T-helper 1 cell treated with Interleukin-12 subunit alpha and Interleukin-12 subunit beta and Interleukin-4 antibody, amounts not matched to agents 30 ng/mL and 1 ng/mL, for 36 hours (primary cell): ENCODE data around the gene CCDC61. TPM values are rescaled to one million over a fixed set of nuclear protein-coding genes. Genes with fewer than 3 reads are reported as not detected.

ENCODE experiments used
- intact Hi-C: fragments of 100-400 bp; cut with micrococcal nuclease; formaldehyde crosslinking; loops from one replicate; pipeline ENCODE4 v1.15.1; 2024
- total RNA-seq: library from RNA; stranded (reverse); gene quantifications from 2 replicates; pipeline ENCODE4 v1.2.3, GENCODE V29; 2022

CCDC61 gene
- total RNA-seq, 1 donor from 2014 or later: 24.2 TPM

DNA sequence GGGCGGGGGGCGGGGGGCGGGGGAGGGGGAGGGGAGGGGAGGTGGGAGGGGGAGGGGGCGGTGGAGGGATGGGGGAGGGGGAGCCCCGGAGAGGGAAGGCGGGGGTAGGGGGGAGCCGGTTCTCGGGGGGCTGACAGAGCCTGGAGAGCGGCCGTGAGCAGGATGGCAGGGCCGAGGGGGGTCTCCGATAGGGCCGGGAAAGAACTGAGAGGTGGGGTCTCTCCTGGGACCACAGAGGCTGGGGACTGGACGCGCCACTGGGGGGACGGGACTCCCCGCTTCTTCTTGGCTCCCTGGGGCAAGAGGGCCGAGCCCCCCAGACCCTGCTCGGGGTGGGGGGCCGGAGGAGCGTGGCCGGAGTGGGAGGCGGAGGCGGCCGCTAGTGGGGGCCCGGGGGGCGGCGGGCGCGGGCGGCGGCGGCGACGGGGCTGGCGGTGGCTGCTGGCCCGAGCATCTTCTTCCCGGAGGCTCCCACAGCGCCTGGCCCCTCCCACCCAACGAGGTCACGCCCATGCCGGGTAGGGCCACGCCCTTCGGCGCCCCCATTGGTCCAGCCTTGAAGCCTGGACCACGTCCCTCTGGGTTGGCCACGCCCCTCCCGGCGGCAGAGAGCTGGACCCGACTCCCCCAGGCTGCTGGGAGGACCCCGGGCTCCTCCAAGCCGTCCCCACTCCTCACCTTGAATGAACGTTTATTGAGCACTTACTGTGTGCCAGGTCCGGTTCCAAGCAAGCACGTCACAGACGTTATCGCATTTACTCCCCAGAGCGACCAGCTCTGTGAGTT is 21.5 kb upstream of the CCDC61 start, which contains the start of gene NOVA2:
NOVA2 (minus strand) TSS at position 313 of the 786 bp plus-strand sequence. CDS start 514 bp downstream, outside the sequence.
- intact Hi-C loops: no loop called here

DNA sequence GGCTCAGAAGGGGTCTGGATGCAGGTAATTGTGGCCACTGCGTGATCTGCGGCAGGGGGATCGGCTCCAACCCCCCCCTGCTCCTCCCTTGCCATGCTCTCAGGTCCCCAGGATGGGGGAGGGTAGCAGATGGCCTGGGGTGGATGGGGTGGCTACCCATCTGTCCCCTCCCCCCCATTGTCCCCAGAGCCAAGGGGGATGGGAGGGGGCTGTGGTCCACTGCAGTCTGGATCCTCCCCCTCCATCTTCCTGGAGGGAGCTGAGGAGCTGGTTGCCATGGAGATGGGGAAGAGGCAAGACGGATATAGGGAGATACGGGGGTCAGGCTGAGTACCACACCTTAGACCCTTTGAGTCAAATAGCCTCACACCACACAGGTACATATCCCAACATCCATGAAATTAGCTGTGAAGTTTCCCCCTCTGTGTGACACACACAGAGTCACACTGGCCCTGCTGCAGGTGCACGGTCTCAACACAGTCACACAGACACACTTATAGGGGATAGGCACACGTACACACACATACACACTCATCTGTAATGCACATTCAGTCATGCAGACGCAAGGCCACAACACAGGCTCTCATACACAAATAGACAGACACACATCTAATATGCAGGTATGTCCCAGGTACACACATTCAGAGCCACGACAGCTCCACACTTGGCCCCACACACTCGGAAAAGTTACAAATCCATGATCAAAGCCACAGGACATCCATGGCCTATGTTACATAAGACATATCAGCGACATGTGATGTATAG is 19.8 kb upstream of the CCDC61 start:
- intact Hi-C loops: no loop called here

DNA sequence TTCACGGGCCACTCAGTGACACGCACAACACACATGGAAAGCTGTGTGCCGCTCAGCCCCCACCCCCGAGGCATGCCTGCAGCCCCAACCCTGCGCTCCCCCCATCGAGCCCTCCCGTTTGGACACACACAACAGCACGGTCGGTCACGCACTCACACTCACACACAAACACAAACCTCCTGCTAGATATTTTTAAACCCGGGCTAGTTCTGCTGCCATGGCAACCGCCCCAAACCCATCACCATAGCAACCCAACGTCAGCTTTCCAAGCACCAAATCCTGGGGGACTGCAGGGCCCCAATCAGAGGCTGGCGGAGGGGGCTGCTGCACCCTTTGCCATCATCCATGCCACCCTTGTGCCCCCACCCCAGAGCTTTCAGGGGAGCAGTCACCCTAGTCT is 19.1 kb upstream of the CCDC61 start:
- intact Hi-C loops: no loop called here

DNA sequence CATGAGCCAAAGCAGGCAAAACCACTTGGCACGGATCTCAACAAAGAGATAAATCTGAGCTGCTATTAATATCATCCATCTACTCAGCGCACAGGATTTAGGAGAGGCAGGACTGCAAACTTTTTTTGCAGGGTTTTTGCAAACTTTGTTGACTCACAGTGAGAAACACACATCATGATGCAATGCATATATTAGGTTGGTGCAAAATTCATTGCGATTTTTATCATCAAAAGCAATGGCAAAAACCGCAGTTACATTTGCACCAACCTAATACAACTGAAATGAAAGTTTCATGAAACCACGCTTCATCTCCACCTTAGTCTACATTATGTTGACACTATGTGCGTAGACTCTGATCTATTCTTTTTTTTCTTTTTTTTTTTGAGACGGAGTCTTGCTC is 17.1 kb upstream of the CCDC61 start:
- intact Hi-C loops: no loop called here

DNA sequence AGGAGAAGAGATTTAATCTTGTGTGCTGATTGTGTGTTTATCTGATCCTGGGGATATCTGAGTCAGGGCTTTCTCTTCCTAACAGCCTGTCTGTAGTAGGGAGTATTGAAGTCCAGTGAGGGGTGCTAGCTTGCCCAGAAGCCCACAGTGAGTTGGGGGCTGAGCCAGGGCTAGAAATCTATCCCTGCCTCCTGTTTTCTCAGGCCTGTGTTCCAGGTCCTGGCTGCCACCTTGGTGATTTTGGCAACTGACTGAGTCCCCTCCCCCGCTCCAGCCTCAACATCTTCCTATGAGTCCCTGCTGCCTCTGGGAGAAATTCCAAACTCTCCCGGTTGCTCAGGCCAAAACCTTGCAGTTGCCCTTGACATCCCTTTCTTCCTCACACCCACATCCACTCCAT is 13.9 kb upstream of the CCDC61 start:
- intact Hi-C loops: no loop called here

DNA sequence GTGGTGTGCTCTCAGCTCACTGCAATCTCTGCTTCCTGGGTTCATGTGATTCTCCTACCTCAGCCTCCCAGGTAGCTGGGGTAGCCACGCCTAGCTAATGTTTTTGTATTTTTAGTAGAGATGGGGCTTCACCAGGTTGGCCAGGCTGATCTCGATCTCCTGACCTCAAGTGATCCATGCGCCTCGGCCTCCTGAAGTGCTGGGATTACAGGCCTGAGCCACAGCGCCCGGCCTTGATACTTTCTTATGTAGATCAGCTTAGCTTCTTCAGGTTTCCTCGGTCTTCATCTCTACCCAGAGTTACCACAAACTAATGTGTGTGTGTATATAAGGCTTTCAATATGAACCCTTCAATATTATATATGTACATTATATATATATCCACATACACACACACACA is 9.9 kb upstream of the CCDC61 start:
- intact Hi-C loops: no loop called here

DNA sequence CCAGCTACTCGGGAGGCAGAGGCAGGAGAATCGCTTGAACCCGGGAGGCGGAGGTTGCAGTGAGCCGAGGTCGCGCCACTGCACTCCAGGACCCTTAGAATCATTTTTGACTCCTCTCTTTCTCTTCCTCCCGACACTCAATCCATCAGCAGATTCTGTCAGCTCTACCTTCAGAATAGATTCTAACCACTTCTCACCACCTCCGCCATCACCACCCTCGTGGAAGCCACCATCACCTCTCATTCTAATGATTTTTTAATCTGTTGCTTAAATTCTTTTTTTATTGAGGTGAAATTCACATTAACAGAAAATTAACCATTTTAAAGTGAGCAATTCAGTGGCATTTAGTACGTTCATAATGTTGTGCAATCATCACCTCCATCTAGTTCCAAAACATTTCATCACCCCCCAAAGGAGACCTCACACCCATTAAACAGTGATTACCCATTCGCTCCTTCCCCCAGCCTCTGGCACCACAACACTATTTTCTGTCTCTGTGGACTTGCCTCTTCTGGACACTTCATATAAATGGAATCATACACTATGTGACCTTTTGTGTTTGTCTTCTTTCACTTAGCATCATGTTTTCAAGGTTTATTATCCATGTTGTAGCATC is 5.0 kb upstream of the CCDC61 start:
- intact Hi-C loops: loop anchor here (10.0 kb wide), 1 partner anchor 725 kb away; the partner anchor contains the start of gene PRKD2

DNA sequence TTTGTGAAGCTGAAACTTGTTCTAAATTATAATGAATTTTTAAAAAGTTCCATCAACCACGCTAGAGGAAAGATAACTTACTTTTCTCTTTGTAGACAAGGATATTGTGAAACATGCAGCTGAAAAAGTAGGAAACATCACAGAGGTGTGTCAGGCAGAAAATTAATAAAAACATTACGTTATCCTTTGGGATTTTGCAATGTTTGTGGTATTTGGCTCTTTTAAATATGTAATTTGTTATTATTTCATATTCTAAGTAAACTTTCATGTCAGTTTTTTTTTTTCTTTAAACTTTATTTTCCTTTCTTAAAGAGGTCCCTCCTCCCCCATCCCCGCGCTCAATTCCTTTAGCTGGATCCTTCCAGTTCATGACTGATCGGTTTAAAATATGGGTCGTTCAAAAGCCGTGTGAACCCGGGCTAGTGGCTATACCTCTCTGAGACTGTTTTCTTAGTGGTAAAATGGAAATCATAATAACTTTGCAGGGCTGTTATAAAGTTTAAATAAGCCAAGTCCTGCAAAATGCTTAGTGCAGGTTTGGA is 740 bp upstream of the CCDC61 start:
- intact Hi-C loops: loop anchor here (10.0 kb wide), 1 partner anchor 720 kb away; the partner anchor contains the start of gene PRKD2

DNA sequence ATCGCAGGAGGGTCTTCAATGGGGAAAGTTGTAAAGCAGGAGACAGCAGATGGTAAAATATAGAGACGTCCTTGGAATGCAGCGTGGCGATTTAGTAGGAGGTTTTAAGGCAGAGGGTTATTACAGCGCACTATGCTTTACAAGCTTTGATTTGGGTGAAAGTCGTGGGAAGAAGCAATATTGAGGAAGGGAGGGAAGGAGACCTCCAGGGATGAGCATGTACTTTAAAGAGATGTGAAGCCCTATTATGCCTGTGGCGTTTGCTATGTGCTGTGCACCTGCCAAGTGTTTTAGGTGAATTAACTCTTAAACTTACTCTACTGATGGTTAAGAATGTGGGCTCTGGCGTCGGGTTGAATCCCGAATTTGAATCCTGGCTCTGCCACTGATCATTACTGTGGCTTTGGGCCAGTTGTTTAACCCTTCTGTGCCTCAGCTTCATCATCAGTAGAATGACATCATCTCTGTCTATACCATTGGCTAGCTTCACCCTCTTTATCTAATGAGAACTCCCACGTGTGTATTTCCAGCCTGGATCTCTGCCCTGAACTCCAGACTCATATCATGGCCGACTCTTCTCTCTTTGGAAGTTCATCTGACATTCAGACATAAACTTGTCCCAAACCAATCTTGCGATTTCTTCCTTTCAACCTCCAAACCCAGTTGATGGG is 583 bp downstream of the CCDC61 start:
- intact Hi-C loops: loop anchor here (1.0 to 10.0 kb wide), 12 partner anchors 19 to 818 kb away; partner anchors contain the start of genes BLOC1S3, IRF2BP1, MYPOP and PPM1N

DNA sequence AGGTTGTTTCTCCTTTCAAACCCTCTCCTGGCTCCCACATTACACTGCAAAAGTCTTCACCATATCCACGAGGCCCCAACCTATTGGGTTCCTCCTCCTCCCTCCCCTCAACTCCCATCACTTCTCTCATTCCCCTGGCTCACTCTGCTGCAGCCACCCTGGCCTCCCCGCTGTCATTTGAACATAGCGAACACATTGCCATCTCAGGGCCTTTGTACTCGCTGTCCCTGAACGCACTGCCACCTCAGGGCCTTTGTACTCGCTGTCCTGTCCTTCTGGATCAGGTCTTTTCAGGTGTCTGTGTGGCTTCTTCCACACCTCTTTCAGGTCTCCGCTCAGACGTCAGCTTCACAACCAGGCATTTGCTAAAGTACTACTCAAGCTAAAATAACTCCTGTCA is 1.7 kb downstream of the CCDC61 start:
- intact Hi-C loops: loop anchor here (5.0 to 10.0 kb wide), 2 partner anchors 500 to 718 kb away; partner anchors contain the start of genes PPM1N, PRKD2 and RTN2

DNA sequence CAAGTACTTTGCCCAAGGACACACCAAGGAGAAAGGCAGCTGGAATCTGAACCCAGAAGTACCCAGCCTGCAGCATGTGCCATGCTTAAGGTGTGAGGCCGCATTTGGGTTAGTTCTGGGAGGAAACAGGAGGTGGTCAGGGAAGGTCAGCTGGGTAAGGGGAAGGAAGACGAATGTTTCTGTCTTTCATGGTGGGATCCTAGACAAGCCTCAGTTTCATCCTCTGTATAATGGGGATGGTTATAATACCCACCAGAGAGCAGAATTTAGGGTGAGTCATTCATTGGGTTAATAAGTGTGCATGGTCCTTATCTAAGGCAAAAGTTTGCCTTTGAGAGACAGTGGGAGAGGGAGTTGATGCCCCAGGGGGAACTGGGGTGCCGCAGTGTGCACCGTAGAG is 3.6 kb downstream of the CCDC61 start:
- intact Hi-C loops: loop anchor here (5.0 to 10.0 kb wide), 2 partner anchors 502 to 716 kb away; partner anchors contain the start of genes PPM1N, PRKD2 and RTN2

DNA sequence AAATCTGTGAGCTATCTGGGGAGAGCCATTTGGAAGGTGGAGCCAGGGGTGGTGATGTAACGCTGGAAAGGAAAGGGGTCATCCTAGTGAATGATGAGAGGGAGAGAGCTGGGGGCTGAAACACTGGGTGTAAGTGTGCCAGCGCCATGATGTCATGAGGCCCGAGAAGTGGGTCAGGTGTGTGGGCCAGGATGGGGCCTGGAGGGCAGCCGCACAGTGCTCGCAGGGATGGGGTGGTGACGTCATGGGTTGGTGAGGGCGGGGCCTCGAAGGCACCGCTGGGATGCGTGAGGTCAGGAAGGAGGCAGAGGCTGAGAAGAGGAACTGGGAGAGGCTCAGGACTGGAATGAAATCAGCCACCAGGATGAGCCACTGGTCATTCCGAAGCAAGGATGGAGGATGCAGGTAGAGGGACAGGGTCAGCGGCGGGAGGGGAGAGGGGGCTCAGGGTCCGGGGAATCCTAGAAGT is 4.4 kb downstream of the CCDC61 start:
- intact Hi-C loops: loop anchor here (5.0 to 10.0 kb wide), 2 partner anchors 502 to 715 kb away; partner anchors contain the start of genes PPM1N, PRKD2 and RTN2

DNA sequence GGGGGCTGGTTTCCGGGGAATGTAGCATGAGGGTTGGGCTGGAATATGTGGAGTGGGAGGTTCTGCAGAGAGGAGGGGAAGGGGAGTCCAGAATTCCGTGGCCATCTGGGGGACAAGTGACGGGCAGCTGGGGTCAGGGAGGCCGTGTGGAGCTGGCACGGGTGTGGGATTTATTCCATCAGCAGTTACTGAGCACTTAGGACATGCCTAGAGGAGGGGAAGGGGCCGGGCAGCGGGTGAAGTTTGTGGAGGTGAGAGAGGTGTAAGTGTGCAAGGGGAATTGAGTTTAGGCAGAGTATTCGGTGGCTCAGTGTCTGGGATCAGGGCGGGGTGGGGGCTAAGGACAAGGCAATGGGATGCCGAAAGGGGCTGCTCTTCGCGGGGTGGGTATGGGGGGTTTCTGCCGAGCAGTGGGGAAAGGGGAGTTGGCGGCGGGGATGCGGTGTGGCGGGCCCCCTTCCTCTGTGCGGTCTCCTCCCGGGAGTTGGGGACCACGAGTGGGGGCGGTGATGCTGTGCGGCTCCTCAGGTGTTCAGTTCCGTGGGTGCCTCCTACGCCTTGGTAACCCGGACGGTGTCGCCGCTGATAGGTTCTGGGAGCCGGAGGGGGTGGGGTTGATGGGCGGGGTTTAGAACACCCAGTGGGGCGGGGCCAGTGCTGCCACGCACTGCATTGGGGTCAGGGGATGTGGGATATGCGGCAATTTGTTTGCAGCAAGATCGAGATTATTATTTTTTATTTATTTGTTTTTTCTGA is 5.4 kb downstream of the CCDC61 start:
- intact Hi-C loops: loop anchor here (1.0 kb wide), 1 partner anchor 16 kb away; no protein-coding TSS in a partner anchor

DNA sequence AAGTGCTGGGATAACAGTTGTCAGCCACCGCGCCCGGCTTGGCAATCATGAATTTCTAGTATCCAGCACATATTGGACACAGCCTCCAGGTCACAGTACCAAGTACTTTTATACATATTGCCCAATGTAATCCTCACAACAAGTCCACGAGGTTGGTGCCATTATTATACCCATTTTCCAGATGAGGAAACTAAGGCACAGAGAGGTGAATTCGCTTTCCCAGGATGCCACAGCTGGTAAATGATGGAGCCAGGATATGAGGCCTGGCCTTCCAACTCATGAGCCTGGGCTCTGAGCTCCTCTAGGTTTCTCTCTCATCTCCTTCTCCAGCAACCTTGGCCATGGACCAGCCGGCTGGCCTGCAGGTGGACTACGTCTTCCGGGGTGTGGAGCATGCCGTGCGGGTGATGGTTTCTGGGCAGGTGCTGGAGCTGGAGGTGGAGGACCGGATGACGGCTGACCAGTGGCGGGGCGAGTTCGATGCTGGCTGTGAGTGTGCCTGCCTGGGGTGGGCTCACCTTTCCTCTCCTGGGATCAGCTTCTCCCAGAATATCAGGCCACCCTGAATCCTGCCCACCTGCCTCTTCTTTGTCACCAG is 7.5 kb downstream of the CCDC61 start:
- intact Hi-C loops: no loop called here

DNA sequence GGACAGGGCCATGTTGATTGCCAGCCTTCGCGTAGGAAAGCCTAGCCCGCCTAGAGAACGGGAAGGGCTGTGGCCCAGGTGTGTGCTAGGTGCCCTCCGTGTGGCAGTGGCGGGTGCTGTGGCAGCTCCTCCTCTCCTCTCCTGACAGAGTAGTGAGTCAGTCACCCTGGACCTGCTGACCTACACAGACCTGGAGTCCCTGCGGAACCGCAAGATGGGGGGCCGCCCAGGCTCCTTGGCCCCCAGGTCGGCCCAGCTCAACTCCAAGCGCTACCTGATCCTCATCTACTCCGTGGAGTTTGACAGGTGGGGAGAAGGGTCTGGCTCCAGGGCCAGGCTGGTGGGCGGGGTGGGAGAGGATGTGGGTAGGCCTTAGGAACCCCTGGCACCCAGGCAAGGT is 11.1 kb downstream of the CCDC61 start:
- intact Hi-C loops: no loop called here

DNA sequence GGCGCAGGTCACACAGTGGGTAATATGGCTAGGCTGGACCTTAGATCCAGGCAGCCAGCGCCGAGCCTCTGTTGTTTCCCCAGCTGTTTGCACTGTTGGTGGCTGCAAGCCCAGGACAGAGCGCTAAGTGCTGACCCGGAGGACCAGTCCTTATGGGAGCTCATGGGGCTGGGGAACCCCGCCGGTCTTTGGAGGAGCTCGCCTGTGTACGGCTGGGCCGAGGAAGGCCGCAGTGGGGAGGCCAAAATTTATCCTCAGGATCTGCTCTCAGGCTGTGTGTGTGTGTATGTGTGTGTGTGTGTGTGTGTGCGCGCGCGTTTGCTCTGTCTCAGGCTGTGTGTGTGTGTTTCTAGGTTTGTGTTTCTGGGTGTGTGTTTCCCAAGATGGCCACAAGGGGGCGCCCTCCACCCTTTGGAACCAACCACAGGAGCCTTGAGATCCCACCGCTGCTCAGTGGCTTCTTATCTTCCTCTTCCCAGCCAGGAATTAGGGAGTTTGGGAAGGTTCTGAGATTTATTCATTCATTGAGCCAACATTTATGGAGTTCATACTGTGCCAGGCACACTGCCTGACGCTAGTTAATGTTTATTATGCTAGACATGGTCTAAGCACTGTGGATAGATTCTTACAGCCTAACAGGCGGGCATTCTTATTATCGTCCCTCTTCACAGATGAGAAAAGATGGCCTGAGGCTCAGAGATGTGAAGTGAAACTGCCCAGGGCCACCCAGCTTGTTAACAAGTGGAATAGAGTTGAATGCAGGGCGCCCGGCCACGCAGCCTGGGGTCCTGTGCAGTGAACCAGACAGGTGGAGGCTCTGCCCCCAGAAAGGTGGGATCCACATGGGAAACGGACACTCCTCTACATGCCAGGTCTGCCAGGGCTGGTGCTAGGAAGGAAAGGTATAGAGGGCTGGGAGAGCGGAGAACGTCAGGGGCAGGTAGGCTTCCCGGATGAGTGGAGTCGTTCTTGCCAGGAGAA is 14.6 kb downstream of the CCDC61 start:
- intact Hi-C loops: loop anchor here (1.0 kb wide), 1 partner anchor 255 kb away; no protein-coding TSS in a partner anchor

DNA sequence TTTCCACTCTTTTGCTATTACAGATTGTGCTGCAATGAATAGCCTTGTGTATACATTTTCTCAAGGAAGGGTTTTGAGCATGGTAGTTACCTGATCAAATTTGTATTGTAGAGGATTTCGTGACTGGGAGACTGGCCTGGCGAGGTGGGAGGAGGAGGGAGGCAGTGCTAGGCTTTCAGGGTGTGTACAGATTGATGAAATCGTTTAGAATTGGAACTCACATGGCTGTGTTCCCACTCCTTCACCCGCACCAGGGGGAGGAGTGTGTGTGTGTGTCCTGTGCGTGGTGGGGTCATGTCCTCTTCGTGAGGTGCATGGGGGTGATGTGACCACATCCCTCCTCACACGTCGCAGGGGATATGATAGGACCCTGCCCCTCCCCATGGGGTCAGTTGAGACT is 19.3 kb downstream of the CCDC61 start:
- intact Hi-C loops: no loop called here
